OCI-LY7 (cell line): ENCODE results near the gene SLC50A1.

Experiments
- EZH2phosphoT487 ChIP-seq: fragments of 200-600 bp; sonication (generic); IDR thresholded peaks from 2 replicates; pipeline ENCODE4 v1.6.1; 2018; ENCODE audit warnings: low read depth, borderline replicate concordance, mild to moderate bottlenecking, mixed run types, antibody characterized with exemption, low read length, moderate library complexity, mixed read lengths
- TF ChIP-seq, protein P1 (sequence below): fragments of 200-600 bp; sonication (generic); conservative IDR thresholded peaks from 2 replicates; pipeline ENCODE4 v1.5.1; 2014; ENCODE audit warnings: mild to moderate bottlenecking, antibody characterized with exemption, low read length, moderate library complexity, mixed read lengths

GRCh38 chr1:155178441-155179111 lies 42.9 kb downstream of the SLC50A1 start:
- no peak for TF ChIP-seq EZH2phosphoT487
- TF ChIP-seq, protein P1, sequence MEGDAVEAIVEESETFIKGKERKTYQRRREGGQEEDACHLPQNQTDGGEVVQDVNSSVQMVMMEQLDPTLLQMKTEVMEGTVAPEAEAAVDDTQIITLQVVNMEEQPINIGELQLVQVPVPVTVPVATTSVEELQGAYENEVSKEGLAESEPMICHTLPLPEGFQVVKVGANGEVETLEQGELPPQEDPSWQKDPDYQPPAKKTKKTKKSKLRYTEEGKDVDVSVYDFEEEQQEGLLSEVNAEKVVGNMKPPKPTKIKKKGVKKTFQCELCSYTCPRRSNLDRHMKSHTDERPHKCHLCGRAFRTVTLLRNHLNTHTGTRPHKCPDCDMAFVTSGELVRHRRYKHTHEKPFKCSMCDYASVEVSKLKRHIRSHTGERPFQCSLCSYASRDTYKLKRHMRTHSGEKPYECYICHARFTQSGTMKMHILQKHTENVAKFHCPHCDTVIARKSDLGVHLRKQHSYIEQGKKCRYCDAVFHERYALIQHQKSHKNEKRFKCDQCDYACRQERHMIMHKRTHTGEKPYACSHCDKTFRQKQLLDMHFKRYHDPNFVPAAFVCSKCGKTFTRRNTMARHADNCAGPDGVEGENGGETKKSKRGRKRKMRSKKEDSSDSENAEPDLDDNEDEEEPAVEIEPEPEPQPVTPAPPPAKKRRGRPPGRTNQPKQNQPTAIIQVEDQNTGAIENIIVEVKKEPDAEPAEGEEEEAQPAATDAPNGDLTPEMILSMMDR = no peak
